COLO668 (cell line): ENCODE results near the gene DNAJC24.
"Not testable (repeated sequence)": the region's sequence is repeated elsewhere in the genome, so short reads cannot be mapped to it uniquely, and the experiment has no call there.

Experiments
- DNase-seq: peaks from one replicate; lab custom pipeline; 2025; ENCODE audit not compliant: unreplicated experiment; lab: John Stamatoyannopoulos, UW

The DNAJC24 gene

GRCh38 chr11:31369348-31370329, at the start of gene DNAJC24, which contains the start of gene DCDC1:
DNAJC24 (plus strand) TSS chr11:31369860; CDS start chr11:31370749, 889 bp downstream.
DCDC1 (minus strand) TSS chr11:31369739; CDS start chr11:31328280, 41,459 bp downstream.
- peak; percentile 93 for DNase-seq

- not testable (repeated sequence) for DNase-seq
These were observed 48.2 kb upstream of the DNAJC24 start for GRCh38 chr11:31321494-31321893.

- DNase-seq = no peak
These were observed 46.5 kb upstream of the DNAJC24 start for GRCh38 chr11:31323145-31323544.

GRCh38 chr11:31325160-31325559, 44.5 kb upstream of the DNAJC24 start:
- no peak for DNase-seq

- no peak for DNase-seq
These were observed 43.1 kb upstream of the DNAJC24 start for GRCh38 chr11:31326470-31327148.

- DNase-seq = no peak
These were observed 42.2 kb upstream of the DNAJC24 start for GRCh38 chr11:31327417-31327816.

GRCh38 chr11:31328697-31329096, 41.0 kb upstream of the DNAJC24 start:
- no peak for DNase-seq

- DNase-seq = no peak
These were observed 31.9 kb upstream of the DNAJC24 start for GRCh38 chr11:31337806-31338205.

- DNase-seq = no peak
These were observed 28.6 kb upstream of the DNAJC24 start for GRCh38 chr11:31340903-31341572.

- no peak for DNase-seq
These were observed 18.5 kb upstream of the DNAJC24 start for GRCh38 chr11:31351168-31351567.

GRCh38 chr11:31355131-31355530, 14.5 kb upstream of the DNAJC24 start:
- peak; percentile 8 for DNase-seq

- no peak for DNase-seq
These were observed 13.8 kb upstream of the DNAJC24 start for GRCh38 chr11:31355817-31356216.

GRCh38 chr11:31361743-31362142, 7.9 kb upstream of the DNAJC24 start:
- DNase-seq = no peak

- DNase-seq = no peak
These were observed 2.9 kb upstream of the DNAJC24 start for GRCh38 chr11:31366795-31367194.

GRCh38 chr11:31375879-31376278, 6.2 kb downstream of the DNAJC24 start:
- no peak for DNase-seq

- DNase-seq = no peak
These were observed 13.5 kb downstream of the DNAJC24 start for GRCh38 chr11:31383116-31383515.

- no peak for DNase-seq
These were observed 17.7 kb downstream of the DNAJC24 start for GRCh38 chr11:31387379-31387778.

- no peak for DNase-seq
These were observed 27.7 kb downstream of the DNAJC24 start for GRCh38 chr11:31397239-31397834.

GRCh38 chr11:31404614-31405013, 35.0 kb downstream of the DNAJC24 start:
- DNase-seq = no peak

- DNase-seq = no peak
These were observed 38.5 kb downstream of the DNAJC24 start for GRCh38 chr11:31408201-31408600.

GRCh38 chr11:31412946-31413345, 43.3 kb downstream of the DNAJC24 start:
- no peak for DNase-seq
